Inflammatory macrophage treated with lipopolysaccharide for 1 hour (primary cell): ENCODE data around the gene TTC1.
"Not testable (repeated sequence)": the region's sequence is repeated elsewhere in the genome, so short reads cannot be mapped to it uniquely, and the experiment has no call there.

Experiments
- DNase-seq, 2 donors: peaks; one replicate each; pipeline ENCODE4 v3.0.0-alpha.2; 2020 to 2022

Gene TTC1

DNA sequence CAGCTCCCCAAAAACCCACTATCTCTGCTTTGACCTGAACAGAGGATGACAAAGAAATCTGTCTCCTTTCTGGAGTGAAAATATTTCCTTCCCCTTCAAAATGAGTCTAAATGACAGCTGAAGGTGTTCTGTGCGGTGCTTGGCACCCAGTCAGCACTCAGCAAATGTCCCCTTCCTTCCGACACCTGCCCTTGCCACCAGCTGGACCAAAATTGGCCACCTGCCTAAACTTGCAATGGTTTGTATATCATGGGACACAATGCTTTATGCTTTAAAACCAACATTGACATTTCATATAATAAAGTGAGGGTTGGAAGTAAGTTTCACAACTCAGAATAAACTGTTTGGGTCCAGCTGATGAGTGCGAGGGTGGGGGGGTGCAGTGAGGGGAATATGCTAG lies 7.5 kb upstream of the TTC1 start:
- DNase-seq, result no peak

DNA sequence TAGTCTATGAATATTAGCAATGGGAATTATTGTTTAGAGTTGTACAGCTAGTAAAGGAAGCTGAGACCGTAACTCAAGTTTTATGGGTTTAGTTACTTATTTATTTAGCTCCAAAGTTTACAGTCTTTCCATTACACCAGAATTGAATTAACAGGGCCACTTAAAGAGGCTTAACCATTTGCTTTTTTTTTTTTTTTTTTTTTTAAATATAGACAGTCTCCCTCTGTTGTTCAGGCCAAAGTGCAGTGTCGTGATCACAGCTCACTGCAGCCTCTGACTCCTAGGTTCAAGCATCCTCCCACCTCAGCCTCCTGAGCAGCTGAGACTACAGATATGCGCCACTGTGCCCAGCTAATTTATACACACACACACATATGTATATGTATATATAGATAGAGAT lies 1.4 kb upstream of the TTC1 start:
- DNase-seq, result no peak

- DNase-seq, result not testable (repeated sequence)
These were observed 436 bp upstream of the TTC1 start for GRCh38 chr5:160008529-160008876.

- peak; percentile 9 to 29 for DNase-seq
These were observed 651 bp downstream of the TTC1 start for GRCh38 chr5:160009591-160009989.

DNA sequence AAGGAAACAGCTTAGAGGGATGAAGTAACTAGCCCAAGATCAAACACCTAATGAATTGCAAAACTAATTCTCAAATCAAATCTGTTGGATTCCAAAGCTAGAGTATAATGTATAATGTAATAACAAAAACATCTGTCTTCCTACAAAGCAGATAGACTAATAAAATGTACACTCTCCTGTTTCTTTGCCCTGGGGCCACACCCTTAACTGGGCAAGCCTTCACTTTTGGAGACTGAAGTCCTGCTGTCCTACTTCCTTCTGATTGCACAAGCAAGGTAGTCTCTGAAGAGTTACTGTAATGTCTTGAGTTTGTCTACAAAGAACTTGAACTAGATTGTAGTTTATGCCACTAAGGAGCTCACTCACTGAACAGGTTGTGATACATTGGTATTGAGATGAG lies 2.5 kb downstream of the TTC1 start:
- DNase-seq, result no peak

- not testable (repeated sequence) for DNase-seq
These were observed 5.3 kb downstream of the TTC1 start for GRCh38 chr5:160014197-160014596.

DNA sequence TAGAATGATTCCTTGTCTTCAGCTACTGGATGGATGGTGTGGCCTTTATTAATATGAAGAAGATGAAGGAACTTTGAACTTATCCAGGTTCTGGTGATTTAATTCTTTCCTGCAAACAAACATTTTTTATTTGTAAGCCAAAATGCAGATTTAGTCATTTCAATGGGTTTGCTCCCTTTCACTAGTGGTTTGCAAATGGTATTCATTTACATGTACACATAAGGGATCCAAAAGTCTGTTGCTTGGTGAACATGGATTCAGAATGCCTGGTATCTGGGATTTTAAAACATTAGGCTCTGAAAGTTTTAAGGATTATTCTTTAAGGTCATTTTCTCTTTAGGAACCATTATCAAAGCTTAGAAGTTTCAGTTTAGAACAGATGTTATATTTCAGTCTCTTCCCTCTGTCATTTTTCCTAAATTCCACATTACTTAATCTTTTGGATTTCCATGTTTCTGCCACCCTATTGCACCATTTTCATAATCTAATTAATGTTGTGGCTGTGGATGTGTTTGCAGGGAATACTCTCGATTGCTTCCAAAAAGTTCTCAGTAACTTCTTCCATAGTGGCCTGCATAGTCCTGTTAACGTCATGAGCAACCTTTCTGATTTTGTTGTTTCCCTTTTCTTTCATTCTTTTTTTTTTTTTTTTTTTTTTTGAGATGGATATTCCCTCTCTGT lies 10.1 kb downstream of the TTC1 start:
- no peak for DNase-seq

DNA sequence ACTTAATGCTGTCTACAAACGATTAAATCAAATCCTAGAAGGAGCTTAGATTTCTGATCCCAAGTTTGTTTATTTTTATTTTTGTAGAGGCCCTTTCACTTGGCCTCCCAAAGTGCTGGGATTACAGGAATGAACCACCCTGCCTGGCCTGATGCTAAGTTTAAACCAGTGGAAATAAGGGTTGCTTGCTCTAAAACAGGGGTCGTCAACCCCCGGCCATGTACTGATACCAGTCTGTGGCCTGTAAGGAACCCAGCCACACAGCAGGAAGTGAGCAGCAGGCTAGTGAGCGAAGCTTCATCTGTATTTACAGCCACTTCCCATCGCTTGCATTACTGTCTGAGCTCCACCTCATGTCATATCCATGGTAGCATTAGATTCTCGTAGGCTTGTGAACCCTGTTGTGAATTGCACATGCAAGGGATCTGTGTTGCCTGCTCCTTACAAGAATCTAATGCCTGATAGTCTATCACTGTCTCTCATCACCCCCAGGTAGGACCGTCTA lies 11.4 kb downstream of the TTC1 start:
- no peak for DNase-seq

- no peak for DNase-seq
These were observed 12.0 kb downstream of the TTC1 start for GRCh38 chr5:160020964-160021363.

- peak; percentile 52 to 84 for DNase-seq
These were observed 13.0 kb downstream of the TTC1 start for GRCh38 chr5:160021831-160022446.

- DNase-seq, result peak in 1 of 2 donors; percentile 30
These were observed 14.3 kb downstream of the TTC1 start for GRCh38 chr5:160023007-160023907.

- peak in 1 of 2 donors; percentile 23 for DNase-seq
These were observed 15.1 kb downstream of the TTC1 start for GRCh38 chr5:160023908-160024630.

DNA sequence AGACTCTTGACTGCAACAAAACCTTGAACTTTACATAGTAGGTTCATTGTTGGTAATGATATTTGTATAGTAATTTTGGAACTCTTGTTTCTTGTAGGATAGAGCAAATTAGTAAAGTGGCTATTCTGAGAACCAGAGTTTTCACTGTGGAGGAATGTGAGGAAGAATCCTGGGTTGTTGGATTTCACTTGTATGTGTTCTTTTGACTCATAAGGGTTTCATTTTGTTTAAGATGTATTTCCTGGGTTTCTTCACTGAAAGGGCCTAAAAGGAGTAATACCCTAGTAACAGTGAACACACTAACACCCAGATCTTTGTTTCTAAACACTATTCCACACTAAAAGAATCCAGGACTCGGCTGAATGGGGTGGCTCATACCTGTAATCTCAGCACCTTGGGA lies 20.1 kb downstream of the TTC1 start:
- no peak for DNase-seq

- no peak for DNase-seq
These were observed 20.7 kb downstream of the TTC1 start for GRCh38 chr5:160029540-160030139.

- no peak for DNase-seq
These were observed 21.9 kb downstream of the TTC1 start for GRCh38 chr5:160030631-160031377.

GRCh38 chr5:160033546-160034252 lies 24.8 kb downstream of the TTC1 start:
- DNase-seq, result peak; percentile 12 to 26

GRCh38 chr5:160036243-160036642 lies 27.3 kb downstream of the TTC1 start:
- no peak for DNase-seq

DNA sequence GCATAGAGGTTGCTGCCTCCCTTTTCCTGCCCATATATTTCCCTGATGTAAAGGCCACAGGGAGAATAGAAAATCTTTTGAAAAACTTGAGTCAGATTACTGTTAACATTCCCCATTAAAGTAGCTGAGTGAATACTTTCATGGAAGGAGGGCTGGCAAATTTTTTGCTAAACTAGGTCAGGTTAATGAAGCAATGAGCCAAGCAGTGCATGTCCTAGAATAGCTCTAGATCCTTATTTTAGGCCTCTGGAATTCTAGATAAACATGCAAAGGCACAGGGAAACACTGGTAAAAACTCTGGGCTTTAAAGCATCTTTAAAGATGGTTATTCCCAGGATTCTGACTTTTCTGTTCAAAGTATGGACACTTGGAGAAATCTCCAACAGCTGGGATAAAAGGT lies 27.9 kb downstream of the TTC1 start:
- no peak for DNase-seq

DNA sequence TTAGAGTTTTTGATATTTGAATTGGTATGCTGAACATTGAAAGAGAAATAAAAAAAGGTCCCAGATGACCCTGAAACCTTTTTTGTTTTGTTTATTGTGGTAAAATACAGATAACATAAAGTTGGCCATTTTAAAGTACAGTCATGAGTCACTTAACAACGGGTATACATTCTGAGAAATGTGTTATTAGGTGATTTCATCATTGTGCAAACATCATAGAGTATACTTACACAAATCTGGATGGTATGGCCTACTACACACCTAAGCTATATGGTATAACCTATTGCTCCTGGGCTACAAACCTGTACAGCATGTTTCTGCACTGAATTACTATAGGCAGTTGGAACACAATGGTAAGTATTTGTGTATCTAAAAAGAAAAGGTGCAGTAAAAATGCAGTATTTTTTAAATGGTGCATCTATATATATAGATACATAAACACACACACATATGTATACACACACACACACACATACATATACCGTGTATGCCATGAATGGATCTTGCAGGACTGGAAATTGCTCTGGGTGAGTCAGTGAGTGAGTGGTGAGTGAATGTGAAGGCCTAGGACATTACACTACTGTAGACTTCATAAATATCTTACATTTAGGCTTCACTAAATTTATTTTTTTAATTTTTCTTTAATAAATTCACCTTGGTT lies 31.0 kb downstream of the TTC1 start:
- DNase-seq, result no peak

DNA sequence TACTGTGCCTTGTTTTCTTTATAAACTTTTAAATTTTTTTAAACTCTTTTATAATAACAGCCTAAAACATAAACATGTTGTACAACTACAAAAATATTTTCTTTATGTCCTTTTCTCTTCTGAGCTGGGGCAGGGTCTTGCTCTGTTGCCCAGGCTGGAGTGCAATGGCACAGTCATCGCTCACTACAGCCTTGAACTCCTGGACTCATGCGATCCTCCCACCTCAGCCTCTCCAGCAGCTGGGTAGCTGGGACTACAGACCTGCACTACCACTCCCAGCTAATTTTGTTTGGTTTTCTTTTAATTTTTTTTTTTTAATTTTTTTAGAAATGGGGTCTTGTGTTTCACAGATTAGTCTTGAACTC lies 31.5 kb downstream of the TTC1 start:
- DNase-seq, result no peak

DNA sequence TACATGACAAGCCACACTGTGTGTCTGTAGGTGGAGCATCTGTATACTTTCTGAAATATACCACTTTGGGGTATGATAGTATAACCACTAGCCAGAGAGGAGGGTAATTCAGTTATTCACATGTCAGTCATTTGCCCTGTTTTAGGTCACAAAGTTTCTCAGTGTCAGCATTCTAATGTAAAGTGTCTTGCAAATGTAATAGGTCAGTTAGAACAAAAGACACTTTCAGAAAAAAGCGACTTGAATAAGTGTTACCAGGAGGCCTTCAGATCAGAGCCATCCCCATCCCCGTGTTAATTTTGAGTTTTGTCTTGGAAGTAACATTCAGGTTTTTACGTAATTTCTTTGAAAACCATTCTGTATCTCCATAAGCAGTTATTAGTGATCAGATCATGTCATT lies 33.7 kb downstream of the TTC1 start:
- DNase-seq, result no peak
